ENCODE data around the gene PAQR4.

PAQR4 gene

GRCh38 chr16:2946649-2947048, 22.5 kb upstream of the PAQR4 start:
- no peak for DNase-seq

- DNase-seq, result no peak
Observed at GRCh38 chr16:2948807-2949704, 20.1 kb upstream of the PAQR4 start.

- no peak for DNase-seq
Observed at GRCh38 chr16:2949705-2950352, 19.3 kb upstream of the PAQR4 start.

- DNase-seq, result no peak
Observed at GRCh38 chr16:2950353-2950724, 18.8 kb upstream of the PAQR4 start.

GRCh38 chr16:2950773-2951172, 18.4 kb upstream of the PAQR4 start:
- DNase-seq, result no peak

- no peak for DNase-seq
Observed at GRCh38 chr16:2952679-2953078, 16.5 kb upstream of the PAQR4 start.

- no peak for DNase-seq
Observed at GRCh38 chr16:2953706-2954627, 15.2 kb upstream of the PAQR4 start.

- DNase-seq, result no peak
Observed at GRCh38 chr16:2954656-2955381, 14.3 kb upstream of the PAQR4 start.

- no peak for DNase-seq
Observed at GRCh38 chr16:2955438-2955778, 13.7 kb upstream of the PAQR4 start.

- no peak for DNase-seq
Observed at GRCh38 chr16:2955779-2956578, 13.2 kb upstream of the PAQR4 start.

- DNase-seq, result no peak
Observed at GRCh38 chr16:2956579-2956956, 12.6 kb upstream of the PAQR4 start.

- DNase-seq, result no peak
Observed at GRCh38 chr16:2959206-2959605, 9.9 kb upstream of the PAQR4 start.

GRCh38 chr16:2960183-2961010, 8.8 kb upstream of the PAQR4 start:
- no peak for DNase-seq

GRCh38 chr16:2962334-2963073, 6.6 kb upstream of the PAQR4 start:
- DNase-seq, result no peak

- DNase-seq, result no peak
Observed at GRCh38 chr16:2963074-2963722, 6.0 kb upstream of the PAQR4 start.

- peak; percentile 44 for DNase-seq
Observed at GRCh38 chr16:2963723-2964474, 5.2 kb upstream of the PAQR4 start, which contains the start of gene KREMEN2. KREMEN2 (plus strand) TSS chr16:2964275; CDS start chr16:2964521, 246 bp downstream.

- DNase-seq, result peak; percentile 73
Observed at GRCh38 chr16:2964475-2965336, 4.4 kb upstream of the PAQR4 start.

Data from CD4-positive, alpha-beta T cell treated with Interleukin-17A for 4 hours (primary cell).